Pancreas (tissue), 10 donors: Measurements from ENCODE around the gene KCNK15. TPM values are rescaled to one million over a fixed set of nuclear protein-coding genes. Genes with fewer than 3 reads are reported as not detected.

Experiments
- ATAC-seq, 4 donors: fragments of 200-7000 bp; cut with Tn5 transposase; one replicate each; pipeline versions ENCODE4 v1.8.0 to v1.9.1; 2020; ENCODE audit warnings: mild to moderate bottlenecking in 4 of 4, moderate library complexity in 4 of 4
- DNase-seq, 6 donors: peaks; one replicate each; pipeline ENCODE4 v3.0.0-alpha.2; 2020
- FAIRE-seq: peaks from 2 replicates; lab custom pipeline; 2012; peaks lifted over from hg19 to GRCh38; lab: Jason Lieb, UNC
- H3K27ac ChIP-seq, 4 donors: fragments of 200-600 bp; sonication (generic); 1 replicate in 3 of 4; 2 replicates in 1 of 4; pipeline versions ENCODE4 v1.5.0 to v1.8.0; 2020
- H3K27me3 ChIP-seq, 4 donors: fragments of 200-600 bp; one replicate each; pipeline ENCODE4 v1.8.0; 2021
- H3K36me3 ChIP-seq, 3 donors: fragments of 200-600 bp; sonication (generic) in 1 of 3; one replicate each; pipeline versions ENCODE4 v1.5.0 to v1.8.0; 2020 to 2021
- H3K4me1 ChIP-seq, 3 donors: fragments of 200-600 bp; one replicate each; pipeline ENCODE4 v1.8.0; 2021
- H3K4me3 ChIP-seq, 4 donors: fragments of 200-600 bp; sonication (generic) in 2 of 4; one replicate each; pipeline versions ENCODE4 v1.5.0 to v1.8.0; 2020 to 2021
- H3K9me3 ChIP-seq, 4 donors: fragments of 200-600 bp; one replicate each; pipeline ENCODE4 v1.8.0; 2021
- WGBS, 2 donors: extraction: QIAGEN DNeasy Blood & Tissue Kit; methylation state at CpG; one replicate each; pipeline ENCODE4 v1.1.7; 2013; 5-methylcytosine and 5-hydroxymethylcytosine counted together
- intact Hi-C, 3 donors: fragments of 100-400 bp; cut with DNase I; formaldehyde crosslinking; loops; one replicate each; pipeline versions ENCODE4 v1.11.1 to v1.14.2; 2022
- polyA plus RNA-seq, 2 donors: library from polyadenylated mRNA; stranded (reverse); fragments of 200-250 nt; gene quantifications; one replicate each; pipeline ENCODE4 v1.2.3, GENCODE V29; 2013
- total RNA-seq, 6 donors: library from RNA; stranded (reverse); fragmentation: NEBNext Ultra II Directional in 4 of 6; extraction: Animal tissue kit (Norgen Biotek cat#: 25700) in 4 of 6; gene quantifications; one replicate each; pipeline versions ENCODE4 v1.2.1 to v1.2.4, GENCODE V29; 2021 to 2023
- TF ChIP-seq, protein P1 (sequence below), 4 donors: fragments of 200-600 bp; sonication (generic) in 3 of 4; IDR thresholded peaks; one replicate each; pipeline versions ENCODE4 v1.5.0 to v1.8.0; 2021; ENCODE audit warnings: antibody characterized with exemption in 4 of 4
- donor health status: healthy with polysubstance abuse.
- donor health status: DM: no; HTN: no; CAD: no; lungs with moderate emphysema.
- donor health status: DM: no; HTN: no; CAD: no.
- donor health status: control.
- donor health status: control.
- donor health status: Bipolar disorder and iron deficiency.
- donor health status: DM: yes; HTN: yes; CAD: no.
- donor health status: DM: no; HTN: no; CAD: no.
- donor health status: DM: no; HTN: no; CAD: no.
- donor health status: DM: yes; HTN: yes; CAD: no.

Gene KCNK15
- total and polyA plus RNA-seq, 8 donors = 0.42 to 2.5 (median 1.0) TPM

DNA sequence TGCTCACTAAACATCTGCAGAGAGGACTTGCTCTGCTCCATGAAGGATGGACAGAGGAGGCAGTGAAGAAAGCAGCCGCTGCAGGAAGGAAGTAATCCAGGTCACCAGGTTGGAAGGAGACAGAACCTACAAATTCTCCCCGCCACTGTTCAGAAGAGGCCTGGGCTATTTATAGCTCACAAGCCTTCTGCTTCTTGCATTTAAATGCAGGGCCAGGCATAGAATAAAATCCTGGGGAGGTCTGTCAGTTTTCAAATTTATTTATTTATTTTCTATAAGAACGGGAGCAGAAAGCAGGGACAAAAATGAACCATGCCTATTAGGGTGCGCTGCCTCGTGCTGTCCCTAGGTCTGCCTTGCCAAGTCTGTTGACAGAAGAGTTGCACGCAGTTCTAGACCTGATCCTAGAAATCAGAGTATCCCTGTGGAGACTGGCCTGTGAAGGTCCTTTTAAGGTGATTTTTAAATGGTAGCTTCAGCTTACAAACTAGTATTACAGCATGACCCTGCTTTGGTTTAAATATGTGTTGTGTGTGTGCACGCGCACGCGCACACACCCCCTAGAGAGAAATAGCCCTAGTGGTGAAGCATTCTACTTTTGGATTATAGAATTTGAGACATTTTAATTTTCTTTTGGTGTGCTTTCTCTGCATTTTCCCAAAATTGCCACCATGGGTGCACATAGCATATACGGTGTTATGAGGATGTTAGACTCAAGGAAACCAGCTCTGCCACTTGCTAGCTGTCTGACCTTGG is 45.2 kb downstream of the KCNK15 start:
- DNase-seq = no peak
- no peaks in the 10 kb centered on the region for H3K27me3 ChIP-seq
- no peak overlapping the region for H3K27ac ChIP-seq
- H3K9me3 ChIP-seq = no peaks in the 10 kb centered on the region
- no peak overlapping the region for H3K4me3 ChIP-seq
- H3K4me1 ChIP-seq = no peaks in the 10 kb centered on the region
- no peak for ATAC-seq
- no peak for FAIRE-seq
- TF ChIP-seq, protein P1, sequence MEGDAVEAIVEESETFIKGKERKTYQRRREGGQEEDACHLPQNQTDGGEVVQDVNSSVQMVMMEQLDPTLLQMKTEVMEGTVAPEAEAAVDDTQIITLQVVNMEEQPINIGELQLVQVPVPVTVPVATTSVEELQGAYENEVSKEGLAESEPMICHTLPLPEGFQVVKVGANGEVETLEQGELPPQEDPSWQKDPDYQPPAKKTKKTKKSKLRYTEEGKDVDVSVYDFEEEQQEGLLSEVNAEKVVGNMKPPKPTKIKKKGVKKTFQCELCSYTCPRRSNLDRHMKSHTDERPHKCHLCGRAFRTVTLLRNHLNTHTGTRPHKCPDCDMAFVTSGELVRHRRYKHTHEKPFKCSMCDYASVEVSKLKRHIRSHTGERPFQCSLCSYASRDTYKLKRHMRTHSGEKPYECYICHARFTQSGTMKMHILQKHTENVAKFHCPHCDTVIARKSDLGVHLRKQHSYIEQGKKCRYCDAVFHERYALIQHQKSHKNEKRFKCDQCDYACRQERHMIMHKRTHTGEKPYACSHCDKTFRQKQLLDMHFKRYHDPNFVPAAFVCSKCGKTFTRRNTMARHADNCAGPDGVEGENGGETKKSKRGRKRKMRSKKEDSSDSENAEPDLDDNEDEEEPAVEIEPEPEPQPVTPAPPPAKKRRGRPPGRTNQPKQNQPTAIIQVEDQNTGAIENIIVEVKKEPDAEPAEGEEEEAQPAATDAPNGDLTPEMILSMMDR (IDR thresholded peaks at IDR 0.05) = no peak
- intact Hi-C loops = no loop called here
- no peaks in the 10 kb centered on the region for H3K36me3 ChIP-seq
- 78 to 85% methylated on average over 11 of the region's 11 CpGs for WGBS, 2 donors

DNA sequence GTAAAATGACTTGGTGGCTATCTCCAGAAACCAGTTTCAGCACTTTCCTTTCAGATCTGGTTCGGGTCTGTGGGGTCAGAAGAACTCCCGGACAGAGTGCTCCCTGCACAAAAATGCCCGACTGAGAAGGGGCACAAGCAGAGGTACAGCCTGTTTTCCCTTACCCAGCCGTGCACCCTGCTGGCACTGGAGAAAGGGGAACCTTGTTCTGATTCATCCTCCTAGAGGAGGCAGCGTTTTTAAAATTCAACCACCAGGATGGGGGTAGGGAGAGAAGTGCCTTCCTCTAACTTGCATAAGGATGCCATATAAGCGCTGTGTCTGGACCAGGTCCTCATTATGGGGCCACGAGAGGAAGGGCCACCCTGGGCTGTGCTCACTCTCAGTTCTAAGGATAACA is 47.1 kb downstream of the KCNK15 start:
- no peaks in the 10 kb centered on the region for H3K4me1 ChIP-seq
- H3K27me3 ChIP-seq = no peaks in the 10 kb centered on the region
- ATAC-seq (no peak), DNase-seq (no peak), FAIRE-seq (no peak)
- no peak overlapping the region for H3K27ac ChIP-seq
- 60 to 62% methylated on average over 7 of the region's 7 CpGs for WGBS, 2 donors
- no peaks in the 10 kb centered on the region for H3K9me3 ChIP-seq
- H3K4me3 ChIP-seq = no peak overlapping the region
- TF ChIP-seq, protein P1 (IDR thresholded peaks at IDR 0.05) = no peak
- intact Hi-C loops = no loop called here
- H3K36me3 ChIP-seq = no peaks in the 10 kb centered on the region

DNA sequence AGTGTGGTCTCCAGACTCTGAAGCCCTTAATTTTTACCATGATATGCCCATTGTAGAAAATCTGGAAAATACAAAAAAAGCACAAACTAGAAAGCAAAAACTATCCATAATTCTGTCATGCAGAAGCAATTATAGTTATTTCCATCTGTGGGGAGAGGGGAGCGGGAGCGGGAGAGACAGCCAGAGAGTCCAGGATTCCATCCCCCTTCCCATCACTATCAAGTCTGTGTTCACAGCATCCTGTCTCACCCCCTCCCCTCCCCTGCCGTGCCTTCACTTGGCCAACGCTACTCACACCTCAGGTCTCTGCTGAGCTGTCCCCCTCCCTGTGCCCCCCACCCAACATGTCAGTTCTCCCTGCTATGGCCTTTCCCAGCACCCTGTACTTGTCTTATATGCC is 50.2 kb downstream of the KCNK15 start:
- ATAC-seq = no peak
- Histone ChIP-seq H3K27ac (no peak overlapping the region), H3K36me3 (no peaks in the 10 kb centered on the region), H3K9me3 (no peaks in the 10 kb centered on the region), H3K4me1 (no peaks in the 10 kb centered on the region), H3K4me3 (no peak overlapping the region), H3K27me3 (no peaks in the 10 kb centered on the region)
- intact Hi-C loops = no loop called here
- TF ChIP-seq, protein P1 (IDR thresholded peaks at IDR 0.05) = no peak
- FAIRE-seq = no peak
- DNase-seq = no peak
- WGBS, 2 donors = 49 to 57% methylated on average over 4 of the region's 4 CpGs

DNA sequence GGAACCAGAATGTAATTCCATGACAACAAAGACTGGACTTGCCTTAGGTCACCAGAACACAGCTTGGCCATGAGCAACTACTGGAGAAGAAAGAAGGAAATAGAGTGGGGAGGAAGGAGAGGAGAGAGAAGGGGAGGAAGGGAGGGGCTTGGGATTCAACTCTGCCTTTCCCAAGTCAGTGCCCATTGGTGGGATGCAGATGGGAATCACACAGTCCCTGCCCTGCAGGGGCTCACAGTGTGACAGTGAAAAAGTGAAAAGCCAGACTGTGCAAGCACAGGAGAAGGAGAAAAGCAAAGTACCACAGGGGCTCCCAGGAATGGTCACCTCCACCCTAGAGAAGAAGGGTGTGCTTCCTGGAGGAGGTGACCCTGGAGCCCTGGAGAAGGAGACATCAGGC is 50.6 kb downstream of the KCNK15 start:
- DNase-seq (no peak), ATAC-seq (no peak), FAIRE-seq (no peak)
- Histone ChIP-seq H3K4me3 (no peak overlapping the region), H3K27ac (no peak overlapping the region), H3K36me3 (no peaks in the 10 kb centered on the region), H3K9me3 (no peaks in the 10 kb centered on the region), H3K27me3 (no peaks in the 10 kb centered on the region), H3K4me1 (no peaks in the 10 kb centered on the region)
- TF ChIP-seq, protein P1 (IDR thresholded peaks at IDR 0.05) = no peak
- intact Hi-C loops = no loop called here

DNA sequence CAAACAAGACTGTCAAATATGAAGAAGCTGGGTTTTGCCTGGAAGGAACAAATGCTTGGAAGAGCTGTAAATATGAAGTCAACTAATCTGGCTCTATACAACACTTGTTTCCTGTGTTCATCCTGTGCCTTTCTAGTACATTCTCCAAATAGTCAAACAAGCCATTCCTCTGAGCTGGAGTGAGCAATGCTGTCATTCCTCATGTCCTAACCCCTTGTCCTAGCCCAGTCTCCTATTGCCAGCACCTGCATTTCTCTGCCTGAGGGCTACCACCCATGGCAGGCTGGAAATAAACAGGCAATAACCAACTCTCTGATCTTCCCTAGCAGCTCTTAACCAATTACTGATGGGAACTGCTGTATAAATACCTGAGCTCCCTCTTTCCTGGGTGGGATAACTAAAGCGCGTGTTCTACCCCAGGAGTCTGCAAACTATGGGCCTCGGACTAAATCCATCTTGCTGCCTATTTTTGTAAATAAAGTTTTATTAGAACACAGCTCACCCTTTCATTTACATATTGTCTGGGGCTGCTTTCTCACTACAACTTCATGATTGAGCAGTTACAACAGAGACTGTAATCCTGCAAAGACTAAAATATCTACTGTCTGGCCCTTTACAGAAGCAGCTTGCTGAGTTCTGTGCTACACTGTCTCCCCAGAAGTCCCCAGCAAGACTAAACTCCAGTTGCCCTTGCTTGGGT is 51.2 kb downstream of the KCNK15 start:
- ATAC-seq (no peak), FAIRE-seq (no peak), DNase-seq (no peak)
- H3K27me3 ChIP-seq = no peaks in the 10 kb centered on the region
- no peak overlapping the region for H3K4me3 ChIP-seq
- H3K27ac ChIP-seq = no peak overlapping the region
- intact Hi-C loops = no loop called here
- TF ChIP-seq, protein P1 (IDR thresholded peaks at IDR 0.05) = no peak
- H3K9me3 ChIP-seq = no peaks in the 10 kb centered on the region
- 92 to 94% methylated on average over 3 of the region's 3 CpGs for WGBS, 2 donors
- no peaks in the 10 kb centered on the region for H3K36me3 ChIP-seq
- H3K4me1 ChIP-seq = no peaks in the 10 kb centered on the region
